IMR-90 (cell line): ENCODE data around the gene SIGLEC6. TPM values are rescaled to one million over a fixed set of nuclear protein-coding genes. Genes with fewer than 3 reads are reported as not detected.

ENCODE experiments used
- ATAC-seq: fragments of 200-7000 bp; cut with Tn5 transposase; 2 replicates; pipeline ENCODE4 v1.9.1; 2020; ENCODE audit warnings: low read depth, mild to moderate bottlenecking, moderate library complexity
- BruUV-seq: library from RNA; stranded (reverse); fragments of 400-500 nt; replicated peaks from 2 replicates; lab custom pipeline; 2021; lab: Mats Ljungman, UMichigan
- CTCF ChIA-PET: fragments of 300-600 bp; formaldehyde crosslinking; extraction: SDS; loops from one replicate; lab custom pipeline; 2021; ENCODE audit warnings: antibody characterized with exemption; lab: Yijun Ruan, JAX
- POLR2A ChIA-PET: fragments of 300-600 bp; sonication (Branson Sonifier 250); formaldehyde crosslinking; loops from one replicate; lab custom pipeline; 2022; ENCODE audit warnings: antibody characterized with exemption; ENCODE audit not compliant: unreplicated experiment; lab: Charles Lee
- DNase-seq: peaks from one replicate; pipeline ENCODE4 v3.0.0; 2013
- H2AFZ ChIP-seq: replicated peaks from 2 replicates; pipeline ENCODE3; 2013; ENCODE audit warnings: low read length, mild to moderate bottlenecking; ENCODE audit not compliant: poor library complexity
- H2AK5ac ChIP-seq: 2 replicates; pipeline ENCODE4 v1.6.1; 2013; ENCODE audit warnings: low read depth, low read length, inconsistent platforms
- H2AK9ac ChIP-seq: replicated peaks from 2 replicates; pipeline ENCODE3; 2013; ENCODE audit warnings: mild to moderate bottlenecking, low read depth, low read length, moderate library complexity; ENCODE audit not compliant: poor library complexity
- H2BK120ac ChIP-seq: 2 replicates; pipeline ENCODE4 v1.6.1; 2013; ENCODE audit warnings: low read depth, low read length, inconsistent platforms
- H2BK15ac ChIP-seq: 3 replicates; pipeline ENCODE4 v1.6.1; 2013; ENCODE audit warnings: low read depth, low read length, inconsistent platforms
- H2BK20ac ChIP-seq: 2 replicates; pipeline ENCODE4 v1.6.1; 2013; ENCODE audit warnings: low read depth, mild to moderate bottlenecking, inconsistent platforms, low read length, moderate library complexity
- H2BK5ac ChIP-seq: 2 replicates; pipeline ENCODE4 v1.6.1; 2013; ENCODE audit warnings: mild to moderate bottlenecking, low read depth, low read length, inconsistent platforms; ENCODE audit not compliant: poor library complexity, severe bottlenecking
- H3K14ac ChIP-seq: replicated peaks from 2 replicates; pipeline ENCODE4 v1.6.1; 2013; ENCODE audit warnings: low read depth, low read length, inconsistent platforms
- H3K18ac ChIP-seq: 2 replicates; pipeline ENCODE4 v1.6.1; 2013; ENCODE audit warnings: low read depth, low read length, control low read depth
- H3K23ac ChIP-seq: 2 replicates; pipeline ENCODE4 v1.6.1; 2013; ENCODE audit warnings: low read depth, low read length, inconsistent platforms
- H3K27ac ChIP-seq: 2 replicates; pipeline ENCODE4 v1.5.1; 2013; ENCODE audit warnings: mild to moderate bottlenecking, control low read depth, low read length; ENCODE audit not compliant: insufficient read depth
- H3K27me3 ChIP-seq: 2 replicates; pipeline ENCODE4 v1.6.1; 2013; ENCODE audit warnings: low read length; ENCODE audit not compliant: control insufficient read depth, insufficient read depth
- H3K36me3 ChIP-seq: 2 replicates; pipeline ENCODE4 v1.6.1; 2013; ENCODE audit warnings: low read length, mixed read lengths; ENCODE audit not compliant: control insufficient read depth, insufficient read depth
- H3K4ac ChIP-seq: 2 replicates; pipeline ENCODE4 v1.6.1; 2013; ENCODE audit warnings: low read depth, low read length, inconsistent platforms
- H3K4me1 ChIP-seq: 2 replicates; pipeline ENCODE4 v1.6.1; 2013; ENCODE audit warnings: low read length, mixed read lengths; ENCODE audit not compliant: control insufficient read depth, insufficient read depth
- H3K4me2 ChIP-seq: 2 replicates; pipeline ENCODE4 v1.6.1; 2013; ENCODE audit warnings: low read depth, mild to moderate bottlenecking, control low read depth, low read length, moderate library complexity
- H3K4me3 ChIP-seq: 2 replicates; pipeline ENCODE4 v1.5.1; 2013; ENCODE audit warnings: low read depth, mild to moderate bottlenecking, control low read depth, low read length, moderate library complexity; ENCODE audit not compliant: insufficient read depth
- H3K56ac ChIP-seq: 2 replicates; pipeline ENCODE4 v1.6.1; 2013; ENCODE audit warnings: low read length, inconsistent platforms; ENCODE audit not compliant: insufficient read depth; ENCODE audit errors: extremely low read depth
- H3K79me1 ChIP-seq, 2 experiments: 2 replicates each; pipeline ENCODE4 v1.6.1; 2013; ENCODE audit warnings: low read length in 2 of 2, inconsistent platforms in 1 of 2, low read depth in 1 of 2
- H3K9ac ChIP-seq: 2 replicates; pipeline ENCODE4 v1.6.1; 2013; ENCODE audit warnings: low read depth, low read length, control low read depth
- H3K9me1 ChIP-seq: 2 replicates; pipeline ENCODE4 v1.6.1; 2013; ENCODE audit warnings: low read length, inconsistent platforms; ENCODE audit not compliant: insufficient read depth
- H3K9me3 ChIP-seq: 2 replicates; pipeline ENCODE4 v1.6.1; 2013; ENCODE audit warnings: low read length; ENCODE audit not compliant: control insufficient read depth, insufficient read depth
- H4K20me1 ChIP-seq: 2 replicates; pipeline ENCODE4 v1.6.1; 2013; ENCODE audit warnings: low read length, inconsistent platforms; ENCODE audit not compliant: insufficient read depth
- H4K5ac ChIP-seq: 2 replicates; pipeline ENCODE4 v1.6.1; 2013; ENCODE audit warnings: mild to moderate bottlenecking, low read depth, low read length, control low read depth
- H4K8ac ChIP-seq, 2 experiments: 2 replicates each; pipeline ENCODE4 v1.6.1; 2013; ENCODE audit warnings: low read depth in 2 of 2, low read length in 2 of 2, control low read depth in 1 of 2, inconsistent platforms in 1 of 2
- H4K91ac ChIP-seq: 2 replicates; pipeline ENCODE4 v1.6.1; 2013; ENCODE audit warnings: low read depth, low read length, inconsistent platforms; ENCODE audit not compliant: insufficient read depth
- FOS ChIP-seq: fragments of 150-350 bp; IDR thresholded peaks from 2 replicates; pipeline ENCODE4 v1.6.1; 2016; ENCODE audit warnings: low read depth, low read length
- MAFK ChIP-seq: IDR thresholded peaks from 2 replicates; pipeline ENCODE4 v1.6.1; 2012; ENCODE audit warnings: low read depth, low read length, improper control_type of control experiment
- MXI1 ChIP-seq: IDR thresholded peaks from 2 replicates; pipeline ENCODE4 v1.6.1; 2012; ENCODE audit warnings: low read depth, mild to moderate bottlenecking, low read length, moderate library complexity, borderline replicate concordance
- NFE2L2 ChIP-seq: fragments of 150-350 bp; IDR thresholded peaks from 2 replicates; pipeline ENCODE4 v1.6.1; 2016; ENCODE audit warnings: low read depth, mild to moderate bottlenecking, low read length
- RFX5 ChIP-seq: IDR thresholded peaks from 2 replicates; pipeline ENCODE4 v1.8.0; 2012; ENCODE audit warnings: low read depth, mild to moderate bottlenecking, low read length, moderate library complexity
- SMC3 ChIP-seq: fragments of 150-350 bp; IDR thresholded peaks from 2 replicates; pipeline ENCODE4 v1.6.1; 2016; ENCODE audit warnings: low read depth, mild to moderate bottlenecking, antibody characterized with exemption, low read length, moderate library complexity
- WGBS, 2 experiments: methylation state at CpG; one replicate each; pipeline versions ENCODE4 v1.1.5 to v1.1.7; 2013; ENCODE audit warnings: missing lambda C conversion rate in 2 of 2; ENCODE audit not compliant: insufficient read length in 1 of 2; ENCODE audit errors: extremely low coverage in 2 of 2; 5-methylcytosine and 5-hydroxymethylcytosine counted together
- dilution Hi-C: fragments of 300-500 bp; cut with HindIII; formaldehyde crosslinking; loops from one replicate; pipeline ENCODE4 v1.14.3; 2018; ENCODE audit warnings: low sequenced_read_pairs; ENCODE audit not compliant: unreplicated experiment
- in situ Hi-C: fragments of 300-500 bp; cut with MboI; formaldehyde crosslinking; loops from 3 replicates; pipeline ENCODE4 v1.14.3; 2019; ENCODE audit warnings: low sequenced_read_pairs, inconsistent platforms, mixed read lengths
- intact Hi-C: fragments of 100-400 bp; cut with micrococcal nuclease; formaldehyde crosslinking; loops from 2 replicates; pipeline ENCODE4 v1.10.0; 2022
- polyA plus RNA-seq, 3 experiments: library from polyadenylated mRNA; depleted of rRNA; stranded (reverse); fragments of >200 nt; gene quantifications; 2 replicates each; pipeline ENCODE4 v1.2.3, GENCODE V29; 2012; ENCODE audit warnings: low replicate concordance in 1 of 3
- total RNA-seq: library from RNA; depleted of rRNA; stranded (reverse); fragments of >200 nt; gene quantifications from 2 replicates; pipeline ENCODE4 v1.2.3, GENCODE V29; 2012

SIGLEC6 gene
- total and polyA plus RNA-seq, 2 of the 4 experiments (the other 2 are of a cell fraction) = not detected

DNA sequence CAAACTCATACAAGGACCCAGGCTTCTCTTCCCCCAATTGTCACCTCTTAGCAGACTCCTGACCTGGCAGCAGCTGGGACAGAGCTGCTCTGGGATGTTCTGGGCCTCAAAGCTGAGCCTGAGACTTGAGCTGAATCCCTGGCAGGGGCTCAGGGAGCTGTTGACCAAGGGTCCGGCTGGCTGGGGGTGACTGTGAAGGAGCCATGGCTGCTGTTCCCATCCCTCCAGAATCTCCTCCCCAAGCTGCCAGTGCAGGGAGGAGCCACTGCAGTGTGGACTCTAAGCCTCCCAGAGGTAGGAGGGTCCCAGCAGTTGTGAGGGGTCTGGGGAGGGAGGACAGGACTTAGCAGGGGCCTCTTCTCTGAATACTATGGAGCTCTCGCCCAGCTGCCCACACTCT, 2.2 kb downstream of the SIGLEC6 start:
- H3K4me1 ChIP-seq = no peaks in the 10 kb centered on the region
- TF ChIP-seq MXI1 (no peak), NFE2L2 (no peak), FOS (no peak), SMC3 (no peak), MAFK (no peak), RFX5 (no peak)
- H3K27ac ChIP-seq = no peak overlapping the region
- H2BK120ac ChIP-seq = no peak overlapping the region
- DNase-seq (no peak), ATAC-seq (no peak)
- H3K9ac ChIP-seq = no peak overlapping the region
- 0 out of 2 replicates have a peak, but pooled peaks cover 2% of the 10 kb centered on the region for H3K9me3 ChIP-seq
- no peak overlapping the region for H2AK9ac ChIP-seq
- H4K8ac ChIP-seq = no peak overlapping the region
- no peak overlapping the region for H2BK20ac ChIP-seq
- no peak overlapping the region for H4K91ac ChIP-seq
- no peak overlapping the region for H3K4me2 ChIP-seq
- H2AFZ ChIP-seq = no peak overlapping the region
- in situ Hi-C loops (no loop called here), dilution Hi-C loops (no loop called here), intact Hi-C loops (no loop called here)
- H3K14ac ChIP-seq = no peak overlapping the region
- H3K18ac ChIP-seq = no peak overlapping the region
- H4K20me1 ChIP-seq = no peaks in the 10 kb centered on the region
- no peaks in the 10 kb centered on the region for H3K79me1 ChIP-seq
- no peak overlapping the region for H3K23ac ChIP-seq
- WGBS, 2 experiments = no CpG with 5 or more reads among the region's 2 CpGs
- no peak overlapping the region for H3K4me3 ChIP-seq
- H2BK5ac ChIP-seq = no peak overlapping the region
- H3K36me3 ChIP-seq = no peaks in the 10 kb centered on the region
- H4K5ac ChIP-seq = no peak overlapping the region
- H3K27me3 ChIP-seq = no peaks in the 10 kb centered on the region
- no peak overlapping the region for H3K4ac ChIP-seq
- H2BK15ac ChIP-seq = no peak overlapping the region
- ChIA-PET CTCF (no interaction called here), POLR2A (no interaction called here)
- H3K9me1 ChIP-seq = no peaks in the 10 kb centered on the region
- no peak overlapping the region for H3K56ac ChIP-seq
- BruUV-seq = no TSS peak
- H2AK5ac ChIP-seq = no peak overlapping the region
